H9 (cell line): ENCODE measurements around the gene PCYT1A. TPM values are rescaled to one million over a fixed set of nuclear protein-coding genes. Genes with fewer than 3 reads are reported as not detected.

Source experiments
- DNase-seq: peaks from one replicate; pipeline ENCODE4 v3.0.0-alpha.2; 2017
- H2AFZ ChIP-seq: one replicate; pipeline ENCODE4 v1.6.1; 2013; ENCODE audit warnings: mild to moderate bottlenecking, low read length, control low read depth, moderate library complexity
- H2AK5ac ChIP-seq: 2 replicates; pipeline ENCODE4 v1.6.1; 2013; ENCODE audit warnings: low read length, control low read depth, mixed read lengths; ENCODE audit not compliant: insufficient read length
- H2BK120ac ChIP-seq: one replicate; pipeline ENCODE4 v1.6.1; 2013; ENCODE audit warnings: low read depth, mild to moderate bottlenecking, low read length, control low read depth, inconsistent platforms; ENCODE audit not compliant: poor library complexity, severe bottlenecking
- H2BK12ac ChIP-seq: 2 replicates; pipeline ENCODE4 v1.6.1; 2013; ENCODE audit warnings: low read length, control low read depth, mixed read lengths, low read depth; ENCODE audit not compliant: insufficient read length
- H2BK15ac ChIP-seq: 2 replicates; pipeline ENCODE4 v1.6.1; 2013; ENCODE audit warnings: low read depth, low read length, control low read depth
- H2BK20ac ChIP-seq: one replicate; pipeline ENCODE4 v1.6.1; 2013; ENCODE audit warnings: low read depth, mild to moderate bottlenecking, low read length, control low read depth, inconsistent platforms; ENCODE audit not compliant: poor library complexity, severe bottlenecking
- H2BK5ac ChIP-seq: 2 replicates; pipeline ENCODE4 v1.6.1; 2013; ENCODE audit warnings: low read length, control low read depth, mixed read lengths; ENCODE audit not compliant: insufficient read length
- H3K14ac ChIP-seq: 2 replicates; pipeline ENCODE4 v1.6.1; 2013; ENCODE audit warnings: low read length, control low read depth; ENCODE audit not compliant: insufficient read depth
- H3K18ac ChIP-seq: 2 replicates; pipeline ENCODE4 v1.6.1; 2013; ENCODE audit warnings: low read depth, mild to moderate bottlenecking, mixed read lengths, low read length, control low read depth; ENCODE audit not compliant: insufficient read length
- H3K23ac ChIP-seq: 2 replicates; pipeline ENCODE4 v1.6.1; 2013; ENCODE audit warnings: low read length, control low read depth, mixed read lengths, low read depth; ENCODE audit not compliant: insufficient read length
- H3K23me2 ChIP-seq: 2 replicates; pipeline ENCODE4 v1.6.1; 2013; ENCODE audit warnings: low read depth, mild to moderate bottlenecking, mixed read lengths, low read length, control low read depth; ENCODE audit not compliant: insufficient read length, poor library complexity, severe bottlenecking
- H3K27ac ChIP-seq: 2 replicates; pipeline ENCODE4 v1.5.1; 2013; ENCODE audit warnings: low read length, control low read depth, mixed read lengths, low read depth; ENCODE audit not compliant: insufficient read length
- H3K27me3 ChIP-seq: 2 replicates; pipeline ENCODE4 v1.6.1; 2013; ENCODE audit warnings: low read length, control low read depth, inconsistent platforms; ENCODE audit not compliant: insufficient read depth
- H3K4ac ChIP-seq: 2 replicates; pipeline ENCODE4 v1.6.1; 2013; ENCODE audit warnings: low read depth, mild to moderate bottlenecking, control low read depth, inconsistent platforms, low read length, moderate library complexity
- H3K4me1 ChIP-seq: 2 replicates; pipeline ENCODE4 v1.6.1; 2013; ENCODE audit warnings: low read length, control low read depth, inconsistent platforms; ENCODE audit not compliant: insufficient read depth
- H3K4me2 ChIP-seq: 2 replicates; pipeline ENCODE4 v1.6.1; 2013; ENCODE audit warnings: low read length, control low read depth, mixed read lengths; ENCODE audit not compliant: insufficient read length, insufficient read depth
- H3K56ac ChIP-seq: 2 replicates; pipeline ENCODE4 v1.6.1; 2013; ENCODE audit warnings: low read depth, mild to moderate bottlenecking, mixed read lengths, low read length, control low read depth; ENCODE audit not compliant: insufficient read length
- H3K79me1 ChIP-seq: 2 replicates; pipeline ENCODE4 v1.6.1; 2013; ENCODE audit warnings: low read depth, mild to moderate bottlenecking, moderate library complexity, low read length, control low read depth, inconsistent platforms; ENCODE audit not compliant: insufficient read depth, poor library complexity, severe bottlenecking
- H3K79me2 ChIP-seq: 2 replicates; pipeline ENCODE4 v1.6.1; 2013; ENCODE audit warnings: low read length, control low read depth, inconsistent platforms; ENCODE audit not compliant: insufficient read depth
- H3K9ac ChIP-seq: 2 replicates; pipeline ENCODE4 v1.6.1; 2013; ENCODE audit warnings: low read length, control low read depth, mixed read lengths; ENCODE audit not compliant: insufficient read length; ENCODE audit errors: extremely low read depth
- H3K9me3 ChIP-seq: one replicate; pipeline ENCODE4 v1.6.1; 2013; ENCODE audit warnings: low read depth, low read length, inconsistent platforms; ENCODE audit not compliant: control insufficient read depth
- H3T11ph ChIP-seq: one replicate; pipeline ENCODE4 v1.6.1; 2013; ENCODE audit warnings: mild to moderate bottlenecking, low read length, control low read depth, inconsistent platforms
- H4K20me1 ChIP-seq: one replicate; pipeline ENCODE4 v1.6.1; 2013; ENCODE audit not compliant: control insufficient read depth, insufficient read length, insufficient read depth
- H4K5ac ChIP-seq: 2 replicates; pipeline ENCODE4 v1.6.1; 2013; ENCODE audit warnings: low read depth, mild to moderate bottlenecking, mixed read lengths, low read length, control low read depth; ENCODE audit not compliant: insufficient read length
- H4K8ac ChIP-seq: replicated peaks from 2 replicates; pipeline ENCODE4 v1.6.1; 2013; ENCODE audit warnings: low read length, control low read depth, mixed read lengths, low read depth; ENCODE audit not compliant: insufficient read length
- H4K91ac ChIP-seq: 2 replicates; pipeline ENCODE4 v1.6.1; 2013; ENCODE audit warnings: low read depth, mild to moderate bottlenecking, moderate library complexity, mixed read lengths, low read length, control low read depth; ENCODE audit not compliant: insufficient read length
- H3K27ac Mint-ChIP-seq, 3 experiments: 2 replicates in 2 of 3; 3 replicates in 1 of 3; pipeline ENCODE4 v1.8.0; 2020 to 2021; ENCODE audit warnings: mixed read lengths in 3 of 3, mild to moderate bottlenecking in 1 of 3, moderate library complexity in 1 of 3
- H3K27me3 Mint-ChIP-seq: 2 replicates; pipeline ENCODE4 v1.8.0; 2021; ENCODE audit warnings: low read depth, mild to moderate bottlenecking, moderate library complexity, mixed read lengths
- H3K36me3 Mint-ChIP-seq, 3 experiments: 2 replicates in 2 of 3; 3 replicates in 1 of 3; pipeline ENCODE4 v1.8.0; 2020 to 2021; ENCODE audit warnings: low read depth in 3 of 3, mixed read lengths in 3 of 3; ENCODE audit not compliant: insufficient read depth in 1 of 3
- H3K4me1 Mint-ChIP-seq, 2 experiments: 2 replicates each; pipeline ENCODE4 v1.8.0; 2020; ENCODE audit warnings: mixed read lengths in 2 of 2
- H3K4me3 Mint-ChIP-seq, 2 experiments: 2 replicates in 1 of 2; 3 replicates in 1 of 2; pipeline ENCODE4 v1.8.0; 2020 to 2021; ENCODE audit warnings: mild to moderate bottlenecking in 2 of 2, mixed read lengths in 2 of 2, moderate library complexity in 1 of 2
- H3K9me3 Mint-ChIP-seq, 2 experiments: 2 replicates in 1 of 2; 3 replicates in 1 of 2; pipeline ENCODE4 v1.8.0; 2020; ENCODE audit warnings: mild to moderate bottlenecking in 2 of 2, mixed read lengths in 2 of 2, moderate library complexity in 1 of 2
- CTCF ChIP-seq: fragments of 200-600 bp; sonication (generic); conservative IDR thresholded peaks from 3 replicates; pipeline ENCODE4 v1.8.0; 2021; ENCODE audit warnings: antibody characterized with exemption, mild to moderate bottlenecking
- WGBS: extraction: QIAGEN DNeasy Blood & Tissue Kit; methylation state at CpG from one replicate; pipeline ENCODE4 v1.1.7; 2013; ENCODE audit warnings: missing lambda C conversion rate, low lambda C conversion rate, mixed read lengths; ENCODE audit not compliant: insufficient read length; ENCODE audit errors: extremely low coverage; 5-methylcytosine and 5-hydroxymethylcytosine counted together
- total RNA-seq: library from RNA; stranded (reverse); gene quantifications from 2 replicates; pipeline ENCODE4 v1.2.1, GENCODE V29; 2021

PCYT1A gene
- total RNA-seq, 1 experiment from 2014 or later, result 31.6 TPM

DNA sequence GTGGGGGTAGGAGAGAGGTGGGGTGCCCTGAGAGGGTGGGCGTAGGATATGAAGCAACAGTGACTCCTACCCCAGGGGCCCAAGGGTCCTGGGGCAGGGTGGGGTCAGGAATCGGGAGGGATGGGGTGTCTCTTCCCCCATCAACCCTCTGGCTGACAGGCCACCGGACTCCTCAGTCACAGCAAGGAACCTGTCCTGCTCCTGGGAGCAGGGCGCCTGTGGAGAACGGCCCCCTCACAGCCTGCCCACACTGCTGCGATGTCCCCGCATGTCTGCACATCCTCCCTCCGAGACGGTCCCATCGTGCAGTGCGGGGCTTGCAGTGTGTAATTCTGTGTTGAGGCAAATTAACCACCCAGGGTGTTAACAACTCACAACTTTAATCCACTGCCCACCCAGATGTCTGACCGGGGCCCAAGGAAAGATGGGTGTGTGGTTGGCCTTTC, 48.0 kb upstream of the PCYT1A start:
- Histone ChIP-seq H2AFZ (no peak overlapping the region), H3K9ac (no peak overlapping the region), H3K4ac (no peak overlapping the region), H3K23me2 (no peaks in the 10 kb centered on the region), H4K5ac (no peak overlapping the region), H2BK15ac (no peak overlapping the region), H3T11ph (no peak overlapping the region), H3K79me2 (no peaks in the 10 kb centered on the region), H3K4me1 (no peaks in the 10 kb centered on the region), H4K91ac (no peak overlapping the region), H3K27ac (no peak overlapping the region), H2AK5ac (no peak overlapping the region), H3K18ac (no peak overlapping the region), H3K14ac (no peak overlapping the region), H2BK5ac (no peak overlapping the region), H3K27me3 (no peaks in the 10 kb centered on the region), H2BK120ac (no peak overlapping the region), H3K79me1 (no peaks in the 10 kb centered on the region), H3K23ac (no peak overlapping the region), H2BK20ac (no peak overlapping the region), H4K8ac (no peak overlapping the region), H4K20me1 (no peaks in the 10 kb centered on the region), H2BK12ac (no peak overlapping the region), H3K4me2 (no peak overlapping the region), H3K56ac (no peak overlapping the region), H3K9me3 (no peaks in the 10 kb centered on the region)
- Mint-ChIP-seq H3K27me3 (no peaks in the 10 kb centered on the region; the same call in 1 of the 2 replicates), H3K27ac (no peak overlapping the region), H3K4me1 (peaks cover 3 to 6% of the 10 kb centered on the region in 2 experiments; a peak in 3 of 4 replicates), H3K4me3 (no peak overlapping the region), H3K36me3 (no peaks in the 10 kb centered on the region), H3K9me3 (no peaks in the 10 kb centered on the region)
- no CpG with 5 or more reads among the region's 12 CpGs for WGBS
- TF ChIP-seq CTCF, result no peak
- no peak for DNase-seq
